HG02678 (cell line): ENCODE measurements around the gene CD99.
A peak's percentile ranks its signal among the peaks of the same experiment; 100 is the strongest.
"Not testable (repeated sequence)": the region's sequence is repeated elsewhere in the genome, so short reads cannot be mapped to it uniquely, and the experiment has no call there.

Experiments
- ATAC-seq: cut with Tn5 transposase; IDR thresholded peaks from one replicate; pipeline ENCODE4 v1.9.1; 2021; ENCODE audit warnings: mild to moderate bottlenecking, moderate library complexity; ENCODE audit not compliant: unreplicated experiment

The CD99 gene

GRCh38 chrX:2766906-2767305, 75.8 kb downstream of the CD99 start:
- no peak for ATAC-seq

- ATAC-seq = no peak
Measured at GRCh38 chrX:2767631-2768455, 76.7 kb downstream of the CD99 start.

- no peak for ATAC-seq
Measured at GRCh38 chrX:2769615-2770014, 78.5 kb downstream of the CD99 start.

- ATAC-seq = not testable (repeated sequence)
Measured at GRCh38 chrX:2773166-2774055, 82.3 kb downstream of the CD99 start.

- ATAC-seq = no peak
Measured at GRCh38 chrX:2774057-2774456, 83.0 kb downstream of the CD99 start.

- ATAC-seq = no peak
Measured at GRCh38 chrX:2774776-2775175, 83.7 kb downstream of the CD99 start.

GRCh38 chrX:2780472-2781225, 89.6 kb downstream of the CD99 start:
- peak; percentile 77 for ATAC-seq

GRCh38 chrX:2781226-2781571, 90.1 kb downstream of the CD99 start:
- no peak for ATAC-seq

- ATAC-seq = no peak
Measured at GRCh38 chrX:2781698-2782097, 90.6 kb downstream of the CD99 start.

GRCh38 chrX:2782171-2782570, 91.1 kb downstream of the CD99 start:
- ATAC-seq = no peak

GRCh38 chrX:2782778-2783177, 91.7 kb downstream of the CD99 start:
- no peak for ATAC-seq

GRCh38 chrX:2784026-2784425, 92.9 kb downstream of the CD99 start:
- ATAC-seq = no peak

- ATAC-seq = no peak
Measured at GRCh38 chrX:2785538-2785937, 94.4 kb downstream of the CD99 start.

GRCh38 chrX:2788980-2789379, 97.9 kb downstream of the CD99 start:
- ATAC-seq = no peak

- ATAC-seq = no peak
Measured at GRCh38 chrX:2789569-2789968, 98.5 kb downstream of the CD99 start.
